IPS DF 4.7 (cell line): ENCODE measurements around the gene TPSB2.
"Not testable (repeated sequence)": the region's sequence is repeated elsewhere in the genome, so short reads cannot be mapped to it uniquely, and the experiment has no call there.

Experiments used
- DNase-seq: peaks from one replicate; pipeline ENCODE4 v3.0.0-alpha.2; 2013; ENCODE audit warnings: low spot score; ENCODE audit errors: extremely low read depth

Gene TPSB2

GRCh38 chr16:1241081-1241480, 11.1 kb upstream of the TPSB2 start:
- DNase-seq = not testable (repeated sequence)

DNA sequence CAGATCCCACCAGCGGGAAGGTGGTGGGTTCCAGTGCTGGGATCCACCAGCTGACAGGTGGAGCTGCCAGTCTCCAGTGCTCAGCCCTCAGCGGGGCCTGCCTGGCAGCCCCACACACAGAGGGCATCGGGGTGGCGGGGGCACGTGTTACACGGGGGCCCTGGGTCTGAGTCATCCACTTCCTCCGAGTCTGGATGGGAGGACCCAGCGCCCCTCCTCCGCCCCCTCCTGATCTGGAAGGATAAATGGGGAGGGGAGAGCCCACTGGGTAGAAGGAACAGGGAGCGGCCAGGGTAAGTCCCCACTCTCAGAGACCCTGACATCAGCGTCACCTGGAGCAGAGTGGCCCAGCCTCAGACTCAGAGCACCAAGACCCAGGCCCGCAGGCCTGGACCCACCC, 10.5 kb upstream of the TPSB2 start, which contains the start of gene TPSAB1:
Gene TPSAB1 (plus strand): TSS at position 270 of the 400 bp plus-strand sequence. CDS start 234 bp downstream, outside the sequence.
- DNase-seq = not testable (repeated sequence)

GRCh38 chr16:1239575-1239974, 9.6 kb upstream of the TPSB2 start:
- not testable (repeated sequence) for DNase-seq

- DNase-seq = not testable (repeated sequence)
Observed at GRCh38 chr16:1238909-1239308, 8.9 kb upstream of the TPSB2 start.

- no peak for DNase-seq
Observed at GRCh38 chr16:1237990-1238389, 8.0 kb upstream of the TPSB2 start.

DNA sequence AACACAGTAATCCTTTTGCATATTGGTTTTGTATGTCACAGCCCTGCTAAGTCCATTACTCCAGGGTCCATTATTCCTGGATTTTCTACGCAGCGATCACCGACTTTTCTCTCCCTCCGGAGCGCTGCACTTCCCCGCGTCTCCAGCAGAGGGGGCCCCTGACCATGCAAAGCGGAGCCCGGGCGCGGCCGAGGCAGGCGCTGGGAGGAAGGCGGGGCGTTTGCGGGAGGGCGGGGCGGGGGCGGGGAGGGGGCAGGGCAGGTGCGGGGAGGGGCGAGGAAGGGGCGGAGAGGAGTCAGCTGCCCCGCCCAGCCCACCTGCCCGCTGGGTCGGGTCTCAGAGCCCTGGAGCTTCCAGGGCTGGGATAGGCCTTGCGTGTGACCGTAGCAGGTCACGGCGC, 6.7 kb upstream of the TPSB2 start:
- DNase-seq = not testable (repeated sequence)

DNA sequence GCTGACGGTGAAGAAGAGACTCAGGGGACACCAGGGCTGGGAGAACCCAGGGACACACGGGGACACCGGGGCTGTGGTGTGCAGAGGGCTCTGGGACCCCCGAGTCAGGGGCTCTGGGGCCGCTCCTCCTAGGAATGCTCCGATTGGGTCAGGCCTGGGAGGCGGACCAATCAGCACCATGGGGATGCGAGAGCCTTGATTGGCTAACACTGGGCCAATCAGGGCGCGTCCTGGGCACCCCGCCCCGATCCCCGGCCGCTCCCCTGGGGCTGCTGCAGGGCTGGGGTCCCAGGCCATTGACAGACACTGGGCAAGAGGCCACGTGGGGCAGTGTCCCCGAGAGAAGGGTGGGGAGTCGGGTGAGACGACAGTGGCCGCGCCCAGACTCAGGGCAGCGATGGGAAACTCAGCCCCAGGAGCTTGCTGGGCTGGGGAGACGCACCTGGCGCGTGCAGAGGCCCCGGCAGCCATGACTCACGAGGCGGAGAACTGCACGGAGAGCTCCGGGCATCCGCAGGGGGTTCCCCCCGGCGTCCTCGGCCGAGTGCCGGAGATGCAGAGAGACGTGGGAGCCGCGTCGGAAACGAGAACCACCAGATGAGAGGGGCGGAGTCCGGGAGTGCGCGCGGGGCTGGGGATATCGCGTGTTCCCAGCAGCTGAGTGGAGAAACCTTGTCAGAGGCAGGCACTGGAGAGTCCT, 2.2 kb upstream of the TPSB2 start:
- not testable (repeated sequence) for DNase-seq

GRCh38 chr16:1231301-1231700, 1.3 kb upstream of the TPSB2 start:
- DNase-seq = not testable (repeated sequence)

DNA sequence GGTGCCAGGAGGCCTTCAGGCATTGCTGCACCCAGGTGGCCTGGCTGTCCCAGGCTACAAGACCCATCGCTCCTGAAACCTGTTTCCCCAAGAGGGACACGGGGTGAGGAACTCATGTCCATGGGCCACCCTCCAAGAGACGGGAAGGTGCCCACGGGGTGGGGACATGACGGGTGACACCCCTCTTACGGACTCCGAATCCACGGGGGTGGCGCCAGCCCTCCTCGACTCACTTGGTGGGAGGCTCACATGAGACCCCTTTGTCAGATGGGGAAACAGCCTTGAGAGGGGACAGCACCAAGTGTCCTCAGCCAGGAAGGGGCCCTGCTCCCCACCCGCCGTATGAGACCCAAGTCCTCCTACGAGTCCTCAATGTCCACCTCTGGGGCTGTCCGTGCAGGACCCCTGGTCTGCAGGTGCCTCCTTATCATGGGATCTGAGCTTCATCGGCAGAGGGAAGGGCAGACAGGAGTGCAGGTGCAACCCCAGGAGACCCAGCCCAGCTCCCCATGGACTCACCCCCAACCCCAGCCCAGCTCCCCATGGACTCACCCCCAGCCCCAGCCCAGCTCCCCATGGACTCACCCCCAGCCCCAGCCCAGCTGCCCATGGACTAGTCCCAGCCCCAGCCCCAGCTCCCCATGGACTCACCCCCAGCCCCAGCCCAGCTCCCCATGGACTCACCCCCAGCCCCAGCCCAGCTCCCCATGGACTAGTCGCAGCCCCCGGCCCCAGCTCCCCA, 658 bp upstream of the TPSB2 start:
- not testable (repeated sequence) for DNase-seq

DNA sequence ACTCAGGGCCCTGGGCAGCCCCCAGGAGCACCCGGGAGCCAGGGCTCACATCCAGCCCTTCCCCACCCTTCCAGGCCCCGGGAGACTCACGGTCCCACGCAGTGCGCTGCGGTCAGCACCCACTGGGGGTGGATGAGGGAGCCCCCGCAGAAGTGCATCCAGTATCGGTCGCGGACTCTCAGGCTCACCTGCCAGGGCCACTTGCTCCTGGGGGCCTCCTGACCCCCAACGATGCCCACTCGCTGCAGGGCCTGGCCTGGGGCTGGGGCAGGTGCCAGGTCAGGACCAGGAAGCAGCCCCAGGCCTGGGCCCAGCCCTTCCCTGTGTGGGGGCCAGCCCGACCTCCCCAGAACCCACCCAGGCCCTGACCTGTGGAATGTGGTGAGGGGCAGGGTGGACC, 508 bp downstream of the TPSB2 start:
- DNase-seq = not testable (repeated sequence)

DNA sequence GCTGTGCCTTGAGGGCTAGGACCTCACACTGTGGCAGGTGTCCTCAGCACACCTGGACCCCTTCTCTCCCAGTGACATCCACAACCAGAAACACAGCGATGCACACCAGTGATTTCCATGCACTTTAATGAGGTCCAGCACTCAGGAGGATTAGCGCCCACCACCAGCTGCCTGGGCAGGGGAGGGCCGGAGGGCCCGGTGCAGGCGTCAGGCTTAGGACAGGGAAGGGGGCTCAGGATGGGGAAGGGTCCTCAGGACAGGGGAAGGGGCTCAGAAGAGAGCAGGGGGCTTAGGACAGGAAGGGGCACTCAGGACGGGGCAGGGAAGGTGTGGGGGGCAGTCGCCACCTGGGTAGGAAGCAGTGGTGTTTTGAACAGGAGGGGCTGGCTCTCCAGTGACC, 1.8 kb downstream of the TPSB2 start:
- not testable (repeated sequence) for DNase-seq

GRCh38 chr16:1226692-1227091, 3.3 kb downstream of the TPSB2 start:
- DNase-seq = not testable (repeated sequence)

- not testable (repeated sequence) for DNase-seq
Observed at GRCh38 chr16:1225728-1226311, 4.2 kb downstream of the TPSB2 start.

- no peak for DNase-seq
Observed at GRCh38 chr16:1225051-1225451, 4.9 kb downstream of the TPSB2 start, which contains the start of gene TPSG1. Gene TPSG1 (minus strand): TSS chr16:1225268. CDS start chr16:1225252, 16 bp downstream.

DNA sequence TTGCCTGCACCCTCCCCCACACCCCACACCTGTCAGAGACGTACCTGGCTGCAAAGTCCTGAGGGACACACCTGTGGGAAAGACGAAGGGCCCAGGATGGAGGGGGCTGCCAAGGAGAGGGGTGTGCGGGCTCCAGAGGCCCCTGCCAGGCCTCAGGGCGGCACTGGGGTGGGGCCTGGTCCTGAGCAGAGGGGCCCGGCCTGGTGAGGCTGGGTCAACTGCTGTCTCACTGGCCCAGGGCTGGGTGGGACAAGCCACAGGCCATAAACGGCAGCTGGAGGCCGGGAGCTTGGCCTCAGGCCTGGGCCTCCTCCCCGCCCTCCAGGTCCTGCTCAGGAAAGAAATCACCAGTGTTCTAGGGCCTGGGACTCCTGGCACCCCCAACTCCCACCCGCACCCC, 5.4 kb downstream of the TPSB2 start:
- no peak for DNase-seq

DNA sequence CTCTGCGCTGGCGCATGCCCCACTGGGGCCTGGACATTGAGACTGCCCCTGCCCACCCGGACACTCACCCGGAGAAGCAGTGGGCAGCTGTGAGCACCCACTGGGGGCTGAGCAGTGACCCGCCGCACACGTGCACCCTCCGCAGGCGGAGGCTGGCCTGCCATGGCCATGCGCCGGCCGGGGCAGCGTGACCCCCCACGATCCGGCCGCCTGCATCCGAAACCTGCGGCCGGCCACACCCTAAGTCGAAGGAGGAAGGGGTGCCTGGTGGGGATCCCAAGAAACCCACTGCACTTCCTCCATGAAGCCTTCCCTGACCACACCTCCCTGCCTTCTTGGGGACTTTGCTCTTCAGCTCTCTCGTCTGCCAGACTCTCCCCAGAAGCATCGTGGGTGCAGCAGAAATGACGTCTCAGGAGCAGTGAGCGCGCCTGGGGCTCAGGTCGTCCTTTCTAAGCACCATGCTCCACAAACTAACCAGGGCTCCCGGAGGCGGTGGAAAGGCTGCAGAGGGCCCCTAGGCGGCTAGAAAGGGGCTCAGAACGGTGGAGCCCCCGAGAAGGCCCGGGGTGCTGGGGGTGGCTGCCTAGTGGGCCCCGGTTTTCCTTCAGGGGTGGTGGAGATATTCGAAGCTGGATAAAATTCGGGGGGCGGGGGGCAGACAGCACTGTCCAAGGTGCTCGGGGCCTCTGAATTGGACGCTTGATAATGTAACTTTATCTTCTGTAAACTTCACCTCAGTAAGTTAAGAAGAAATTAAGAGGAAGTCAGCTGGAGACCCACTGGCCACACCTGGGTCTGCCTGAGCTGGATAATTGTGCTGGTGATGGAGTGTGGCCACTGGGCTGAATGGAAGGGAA, 6.4 kb downstream of the TPSB2 start:
- no peak for DNase-seq

GRCh38 chr16:1222553-1223354, 7.2 kb downstream of the TPSB2 start:
- no peak for DNase-seq

- DNase-seq = no peak
Observed at GRCh38 chr16:1221628-1222552, 8.1 kb downstream of the TPSB2 start.
